Gastroesophageal sphincter (tissue), 3 donors: ENCODE data around the gene EPHX1.

Source experiments
- CTCF ChIP-seq, 4 experiments: fragments of 200-600 bp in 2 of 4; fragments of 450-650 bp in 2 of 4; sonication (generic) in 1 of 4; IDR thresholded peaks; one replicate each; pipeline ENCODE4 v1.5.1; 2017 to 2019; ENCODE audit warnings: antibody characterized with exemption in 4 of 4, mild to moderate bottlenecking in 2 of 4, moderate library complexity in 2 of 4
- EP300 ChIP-seq: sonication (generic); formaldehyde crosslinking; IDR thresholded peaks from one replicate; pipeline ENCODE4 v1.6.1; 2017; ENCODE audit warnings: antibody characterized with exemption, mild to moderate bottlenecking
- POLR2A ChIP-seq, 2 donors: fragments of 450-650 bp; IDR thresholded peaks; one replicate each; pipeline ENCODE4 v1.6.1; 2017; ENCODE audit warnings: antibody characterized with exemption in 2 of 2, mild to moderate bottlenecking in 2 of 2, moderate library complexity in 1 of 2
- POLR2AphosphoS5 ChIP-seq: sonication (generic); formaldehyde crosslinking; IDR thresholded peaks from one replicate; pipeline ENCODE4 v1.6.1; 2017; ENCODE audit warnings: antibody characterized with exemption

GRCh38 chr1:225863167-225863566 is 53.2 kb downstream of the EPHX1 start:
- TF ChIP-seq POLR2A (IDR thresholded peaks at IDR 0.05) (no peak), EP300 (no peak), POLR2AphosphoS5 (peak; percentile 56), CTCF (IDR thresholded peaks at IDR 0.05) (no peak)
